HCEC 1CT (cell line): Measurements from ENCODE around the gene TYROBP.

Source experiments
- DNase-seq: peaks from one replicate; pipeline ENCODE4 v3.0.0-alpha.2; 2017

TYROBP gene

DNA sequence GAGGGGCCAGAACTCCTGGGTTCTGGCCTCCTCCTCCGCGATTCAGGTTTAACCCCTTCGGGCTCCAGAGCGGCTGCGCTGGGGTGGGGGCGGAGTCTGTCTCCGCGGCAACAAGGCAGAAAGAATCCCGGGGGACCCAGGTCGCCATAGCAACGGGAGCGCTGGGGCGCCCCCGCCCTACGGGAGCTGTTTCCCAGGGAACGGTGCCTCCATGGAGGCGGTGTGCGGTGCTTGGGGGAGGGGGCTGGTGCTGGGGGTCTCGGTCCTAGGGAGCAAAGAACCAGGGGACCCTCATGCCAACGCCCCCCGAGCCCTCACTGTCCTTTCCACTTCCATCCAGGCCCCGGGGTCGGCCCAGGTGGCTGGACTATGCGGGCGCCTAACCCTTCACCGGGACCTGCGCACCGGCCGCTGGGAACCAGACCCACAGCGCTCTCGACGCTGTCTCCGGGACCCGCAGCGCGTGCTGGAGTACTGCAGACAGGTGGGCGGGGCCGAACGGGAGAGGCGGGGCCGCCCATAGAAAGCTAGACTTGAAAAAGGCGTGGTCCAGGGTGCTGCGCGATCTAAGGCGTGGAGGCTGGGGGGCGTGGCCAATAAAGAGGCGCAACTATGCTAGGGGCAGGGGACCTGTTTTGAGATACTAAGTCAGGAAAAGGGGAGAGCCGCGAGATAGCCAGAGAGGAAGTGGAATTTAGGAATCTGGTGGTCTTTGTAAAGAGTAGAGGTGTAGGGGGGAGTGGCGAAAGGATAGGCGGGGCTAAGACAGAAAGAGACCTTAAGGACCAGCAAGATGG lies 38.6 kb downstream of the TYROBP start:
- peak; percentile 66 for DNase-seq

DNA sequence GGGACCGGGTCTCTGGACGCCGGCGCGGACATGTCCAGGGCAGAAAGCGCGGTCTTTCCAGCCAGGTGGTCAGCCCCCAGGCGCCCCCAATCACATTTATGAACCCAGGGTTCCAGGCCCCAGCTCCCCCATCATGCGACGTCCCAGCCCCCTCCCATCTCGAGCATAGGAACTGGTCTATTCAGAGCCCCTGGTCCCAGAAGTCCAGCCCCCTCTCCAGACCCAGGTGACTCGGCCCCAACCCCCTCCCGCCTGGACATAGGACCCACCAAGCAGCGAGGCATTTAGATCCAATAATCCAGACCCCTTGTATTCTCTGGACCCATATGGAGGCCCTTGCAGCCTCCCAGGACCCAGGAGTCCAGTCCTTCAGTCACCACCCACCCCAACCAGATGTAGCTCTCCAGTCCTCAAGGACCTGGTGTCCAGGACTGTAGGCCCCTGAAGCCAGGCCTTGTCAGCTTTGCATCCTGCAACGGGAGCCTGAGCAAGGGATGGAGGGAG lies 39.2 kb downstream of the TYROBP start:
- DNase-seq = no peak

DNA sequence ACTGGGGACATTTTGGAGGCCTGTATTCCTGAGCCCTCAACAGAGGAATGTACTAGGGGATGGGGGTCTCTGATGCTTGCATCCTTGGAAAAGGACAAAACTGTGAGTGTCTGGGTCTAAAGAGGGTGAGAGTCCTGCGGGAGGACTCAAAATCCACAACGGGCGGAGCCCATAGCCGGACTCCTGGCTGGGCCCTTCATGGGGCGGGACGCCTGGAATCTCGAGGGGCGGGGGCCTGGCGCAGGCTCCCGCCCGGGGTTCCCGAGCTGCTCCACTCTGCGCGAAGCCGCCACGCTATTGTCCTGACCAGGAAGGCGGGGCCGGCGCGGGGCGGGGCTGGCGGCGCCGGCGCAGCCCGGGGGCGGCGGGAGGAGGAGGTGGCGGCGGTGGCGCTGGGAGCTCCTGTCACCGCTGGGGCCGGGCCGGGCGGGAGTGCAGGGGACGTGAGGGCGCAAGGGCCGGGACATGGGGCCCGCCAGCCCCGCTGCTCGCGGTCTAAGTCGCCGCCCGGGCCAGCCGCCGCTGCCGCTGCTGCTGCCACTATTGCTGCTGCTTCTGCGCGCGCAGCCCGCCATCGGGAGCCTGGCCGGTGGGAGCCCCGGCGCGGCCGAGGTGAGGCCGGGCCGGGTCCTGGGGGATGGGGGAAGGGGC lies 39.8 kb downstream of the TYROBP start, which contains the start of gene APLP1:
Gene APLP1, plus strand, starts transcription at position 403 of the 651 bp plus-strand sequence. Its CDS starts 63 bp downstream, at position 466.
- peak; percentile 16 for DNase-seq

DNA sequence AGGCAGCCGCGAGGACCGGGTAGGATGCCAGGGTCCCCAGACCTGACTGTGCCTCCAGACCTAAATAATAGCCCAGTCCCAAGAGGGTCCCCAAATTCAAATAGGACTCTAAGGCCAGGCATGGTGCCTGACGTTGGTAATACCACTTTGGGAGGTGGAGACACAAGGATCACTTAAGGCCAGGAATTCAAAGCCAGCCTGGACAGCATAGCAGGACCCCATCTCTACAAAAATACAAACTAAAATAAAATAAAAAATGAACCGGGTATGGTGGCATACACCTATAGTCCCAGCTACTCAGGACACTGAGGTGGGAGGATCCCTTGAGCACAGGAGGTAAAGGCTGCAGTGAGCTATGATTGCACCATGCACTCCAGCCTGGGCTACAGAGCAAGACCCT lies 45.1 kb downstream of the TYROBP start:
- DNase-seq = no peak

DNA sequence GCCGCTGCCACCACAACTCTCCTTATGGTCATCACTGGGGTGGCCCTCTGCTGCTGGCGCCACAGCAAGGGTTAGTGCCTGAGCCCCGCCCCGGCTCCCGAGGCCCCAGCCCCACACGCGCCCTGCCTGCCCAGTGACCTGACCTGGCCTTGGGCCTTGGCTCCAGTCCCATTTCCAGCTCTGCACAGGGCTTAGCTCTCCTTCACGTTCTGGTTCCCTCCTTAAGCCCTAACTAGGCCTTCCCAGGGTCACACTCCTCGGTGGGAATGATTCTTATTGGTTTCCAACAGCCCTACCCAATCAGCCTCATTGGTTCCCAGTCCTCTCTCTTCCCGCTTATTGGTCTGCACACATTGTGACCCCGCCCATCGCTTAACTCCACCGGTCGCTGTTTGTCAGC lies 45.6 kb downstream of the TYROBP start:
- DNase-seq = no peak

DNA sequence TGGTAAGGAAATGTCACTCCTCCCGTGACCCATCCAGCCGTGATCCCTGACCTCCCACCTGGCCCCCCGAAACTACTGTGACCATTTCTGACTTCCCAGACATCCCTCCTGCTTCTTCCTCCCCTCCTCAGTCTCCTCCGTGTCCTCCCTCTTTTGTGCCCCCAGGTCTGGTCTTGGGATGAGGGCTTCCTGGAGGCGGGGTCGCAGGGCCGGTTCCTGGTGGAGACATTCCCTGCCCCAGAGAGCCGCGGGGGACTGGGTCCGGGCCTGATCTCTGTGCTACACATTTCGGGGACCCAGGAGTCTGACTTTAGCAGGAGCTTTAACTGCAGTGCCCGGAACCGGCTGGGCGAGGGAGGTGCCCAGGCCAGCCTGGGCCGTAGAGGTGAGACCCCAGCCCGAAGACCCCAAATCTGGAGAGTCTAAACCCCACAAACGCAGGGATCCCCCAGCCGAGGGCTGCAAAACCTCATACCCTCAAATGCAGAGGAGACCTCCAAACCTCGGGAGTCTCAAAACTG lies 46.4 kb downstream of the TYROBP start:
- DNase-seq = no peak

DNA sequence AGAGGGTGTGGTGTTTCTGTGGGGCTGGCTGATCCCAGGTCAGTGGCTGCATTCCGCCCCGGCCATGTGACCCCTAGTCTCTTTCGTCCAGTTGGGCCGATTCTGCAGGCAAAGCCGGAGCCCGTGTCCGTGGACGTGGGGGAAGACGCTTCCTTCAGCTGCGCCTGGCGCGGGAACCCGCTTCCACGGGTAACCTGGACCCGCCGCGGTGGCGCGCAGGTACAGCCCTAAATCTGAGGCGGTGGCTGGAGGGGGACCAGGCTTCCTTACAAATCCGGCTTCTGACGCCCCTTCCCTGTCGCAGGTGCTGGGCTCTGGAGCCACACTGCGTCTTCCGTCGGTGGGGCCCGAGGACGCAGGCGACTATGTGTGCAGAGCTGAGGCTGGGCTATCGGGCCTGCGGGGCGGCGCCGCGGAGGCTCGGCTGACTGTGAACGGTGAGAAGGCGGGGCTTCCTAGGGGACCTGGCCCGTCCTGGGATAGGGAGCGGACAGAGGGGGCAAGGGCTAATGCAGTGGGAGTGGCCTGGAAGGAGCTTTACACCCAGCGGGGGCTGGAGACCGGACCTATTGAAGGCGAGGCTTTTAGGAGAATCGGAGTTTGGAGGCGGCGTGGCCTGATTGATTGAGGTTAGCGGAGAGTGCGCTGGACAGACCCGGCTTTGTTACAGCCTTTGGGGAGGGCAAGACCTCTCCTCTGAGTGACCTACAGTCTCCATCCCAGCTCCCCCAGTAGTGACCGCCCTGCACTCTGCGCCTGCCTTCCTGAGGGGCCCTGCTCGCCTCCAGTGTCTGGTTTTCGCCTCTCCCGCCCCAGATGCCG lies 47.1 kb downstream of the TYROBP start:
- DNase-seq = no peak

DNA sequence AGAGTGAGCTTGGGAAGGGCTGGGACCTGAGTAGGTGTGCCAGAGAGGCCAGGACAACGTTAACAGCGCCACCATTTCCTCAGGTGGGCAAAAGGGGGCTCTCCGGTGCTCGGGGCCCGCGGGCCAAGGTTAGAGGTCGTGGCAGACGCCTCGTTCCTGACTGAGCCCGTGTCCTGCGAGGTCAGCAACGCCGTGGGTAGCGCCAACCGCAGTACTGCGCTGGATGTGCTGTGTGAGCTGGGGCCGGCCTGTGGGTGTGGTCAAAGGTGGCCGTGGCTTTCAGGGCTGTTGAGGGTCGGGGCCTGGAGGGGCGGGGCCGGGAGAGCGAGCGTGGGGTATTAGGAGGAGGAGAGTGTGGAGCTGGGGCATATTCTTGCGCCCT lies 47.7 kb downstream of the TYROBP start:
- DNase-seq = no peak

DNA sequence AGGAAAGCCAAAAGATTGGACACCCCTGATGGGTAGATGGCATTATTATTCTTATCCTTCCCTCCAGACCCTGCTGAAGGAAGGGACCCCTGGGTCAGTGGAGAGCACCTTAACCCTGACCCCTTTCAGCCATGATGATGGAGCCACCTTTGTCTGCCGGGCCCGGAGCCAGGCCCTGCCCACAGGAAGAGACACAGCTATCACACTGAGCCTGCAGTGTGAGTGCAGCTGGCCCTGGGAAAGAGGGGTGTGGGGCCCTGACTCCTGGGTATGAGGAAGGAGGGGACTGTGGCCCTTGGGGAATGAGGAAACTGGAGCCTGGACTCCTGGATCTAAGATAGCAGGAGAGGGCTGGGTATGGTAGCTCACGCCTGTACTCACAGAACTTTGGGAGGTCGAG lies 48.7 kb downstream of the TYROBP start:
- no peak for DNase-seq

DNA sequence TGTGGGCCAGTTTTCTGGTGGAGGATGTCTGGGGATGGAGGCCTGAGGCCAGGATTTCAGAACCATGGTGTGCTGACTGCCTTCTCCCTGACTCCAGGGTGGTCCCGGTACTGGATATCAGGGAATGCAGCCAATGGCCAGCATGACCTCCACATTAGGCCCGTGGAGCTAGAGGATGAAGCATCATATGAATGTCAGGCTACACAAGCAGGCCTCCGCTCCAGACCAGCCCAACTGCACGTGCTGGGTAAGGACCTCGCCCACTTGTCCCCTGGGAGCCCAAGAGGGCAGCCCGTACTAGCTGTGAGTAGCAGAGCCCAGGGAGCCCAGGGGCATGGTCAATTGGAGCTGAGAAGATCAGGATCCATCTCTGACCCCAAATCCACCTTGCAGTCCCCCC lies 49.8 kb downstream of the TYROBP start:
- DNase-seq = no peak

DNA sequence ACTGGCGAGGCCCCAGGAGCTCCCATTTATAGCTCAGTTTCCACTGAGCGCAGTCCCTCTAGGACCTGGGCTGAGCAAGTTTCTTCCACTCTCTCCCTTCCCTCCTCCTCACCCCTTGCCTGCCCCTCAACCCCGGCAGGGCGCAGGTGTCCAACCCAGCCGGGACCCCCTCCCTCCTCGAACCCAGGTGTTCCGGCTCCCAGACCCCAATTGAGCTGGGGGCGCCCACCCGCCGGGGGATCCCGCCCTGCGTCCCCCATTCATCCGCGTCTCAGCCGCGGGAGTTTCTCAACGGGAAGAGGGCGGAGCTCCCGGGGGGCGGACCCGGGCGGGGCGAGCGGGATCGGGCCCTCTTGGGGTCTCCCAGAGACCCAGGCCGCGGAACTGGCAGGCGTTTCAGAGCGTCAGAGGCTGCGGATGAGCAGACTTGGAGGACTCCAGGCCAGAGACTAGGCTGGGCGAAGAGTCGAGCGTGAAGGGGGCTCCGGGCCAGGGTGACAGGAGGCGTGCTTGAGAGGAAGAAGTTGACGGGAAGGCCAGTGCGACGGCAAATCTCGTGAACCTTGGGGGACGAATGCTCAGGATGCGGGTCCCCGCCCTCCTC lies 51.4 kb downstream of the TYROBP start, which contains the start of gene KIRREL2:
Gene KIRREL2, plus strand, starts transcription at position 366 of the 604 bp plus-strand sequence. Its CDS starts 209 bp downstream, at position 575.
- DNase-seq = no peak
